Retinal pigment epithelial cell (primary cell): ENCODE results near the gene ACKR3.

Source experiments
- DNase-seq: peaks from one replicate; pipeline ENCODE4 v3.0.0-alpha.2; 2010; ENCODE audit warnings: low read depth
- H3K4me3 ChIP-seq: 2 replicates; pipeline ENCODE4 v1.5.1; 2011; ENCODE audit warnings: mild to moderate bottlenecking, low read length, control low read depth, moderate library complexity
- TF ChIP-seq, protein P1 (sequence below): conservative IDR thresholded peaks from 2 replicates; pipeline ENCODE4 v1.5.1; 2011; ENCODE audit warnings: low read depth, low read length, control low read depth, inconsistent platforms

Gene ACKR3

GRCh38 chr2:236569573-236569973 lies at the start of gene ACKR3:
Gene ACKR3, plus strand, starts transcription at chr2:236569825. Its CDS starts 10,641 bp downstream, at chr2:236580466.
- DNase-seq: no peak
- peak within 1 kb of the TSS; percentile 34 for H3K4me3 ChIP-seq
- TF ChIP-seq, protein P1, sequence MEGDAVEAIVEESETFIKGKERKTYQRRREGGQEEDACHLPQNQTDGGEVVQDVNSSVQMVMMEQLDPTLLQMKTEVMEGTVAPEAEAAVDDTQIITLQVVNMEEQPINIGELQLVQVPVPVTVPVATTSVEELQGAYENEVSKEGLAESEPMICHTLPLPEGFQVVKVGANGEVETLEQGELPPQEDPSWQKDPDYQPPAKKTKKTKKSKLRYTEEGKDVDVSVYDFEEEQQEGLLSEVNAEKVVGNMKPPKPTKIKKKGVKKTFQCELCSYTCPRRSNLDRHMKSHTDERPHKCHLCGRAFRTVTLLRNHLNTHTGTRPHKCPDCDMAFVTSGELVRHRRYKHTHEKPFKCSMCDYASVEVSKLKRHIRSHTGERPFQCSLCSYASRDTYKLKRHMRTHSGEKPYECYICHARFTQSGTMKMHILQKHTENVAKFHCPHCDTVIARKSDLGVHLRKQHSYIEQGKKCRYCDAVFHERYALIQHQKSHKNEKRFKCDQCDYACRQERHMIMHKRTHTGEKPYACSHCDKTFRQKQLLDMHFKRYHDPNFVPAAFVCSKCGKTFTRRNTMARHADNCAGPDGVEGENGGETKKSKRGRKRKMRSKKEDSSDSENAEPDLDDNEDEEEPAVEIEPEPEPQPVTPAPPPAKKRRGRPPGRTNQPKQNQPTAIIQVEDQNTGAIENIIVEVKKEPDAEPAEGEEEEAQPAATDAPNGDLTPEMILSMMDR: peak; percentile 46

- TF ChIP-seq, protein P1: no peak
- H3K4me3 ChIP-seq: no peak overlapping the region
- no peak for DNase-seq
These were observed 48.1 kb upstream of the ACKR3 start for GRCh38 chr2:236521556-236521955.

- no peak for DNase-seq
- no peak overlapping the region for H3K4me3 ChIP-seq
- TF ChIP-seq, protein P1: no peak
These were observed 46.4 kb upstream of the ACKR3 start for GRCh38 chr2:236523249-236523648.

DNA sequence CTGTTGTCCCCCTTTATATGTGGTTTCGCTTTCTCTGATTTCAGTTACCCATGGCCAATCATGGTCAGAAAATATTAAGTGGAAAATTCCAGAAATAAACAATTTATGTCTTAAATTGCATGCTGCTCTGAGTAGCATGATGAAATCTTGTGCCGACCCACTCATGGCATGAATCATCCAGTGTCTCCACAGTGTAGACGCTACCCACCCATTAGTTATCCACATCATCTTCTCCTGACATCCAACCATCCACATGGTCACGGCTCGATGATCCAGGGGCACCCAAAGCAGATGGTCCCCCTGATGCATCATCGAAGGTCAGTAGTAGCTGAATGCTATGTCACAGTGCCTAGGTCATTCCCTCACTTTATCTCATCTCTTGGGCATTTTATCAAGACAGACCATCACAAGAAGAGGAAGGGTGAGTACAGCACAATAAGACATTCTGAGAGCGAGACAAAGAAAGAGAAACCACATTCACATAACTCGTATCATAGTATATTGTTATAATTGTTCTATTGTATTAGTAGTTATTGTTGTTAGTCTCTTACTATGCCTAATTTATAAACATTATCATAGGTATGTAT lies 44.1 kb upstream of the ACKR3 start:
- TF ChIP-seq, protein P1: no peak
- H3K4me3 ChIP-seq: no peak overlapping the region
- DNase-seq: no peak

GRCh38 chr2:236526455-236527158 lies 43.0 kb upstream of the ACKR3 start:
- TF ChIP-seq, protein P1: no peak
- no peak overlapping the region for H3K4me3 ChIP-seq
- no peak for DNase-seq

DNA sequence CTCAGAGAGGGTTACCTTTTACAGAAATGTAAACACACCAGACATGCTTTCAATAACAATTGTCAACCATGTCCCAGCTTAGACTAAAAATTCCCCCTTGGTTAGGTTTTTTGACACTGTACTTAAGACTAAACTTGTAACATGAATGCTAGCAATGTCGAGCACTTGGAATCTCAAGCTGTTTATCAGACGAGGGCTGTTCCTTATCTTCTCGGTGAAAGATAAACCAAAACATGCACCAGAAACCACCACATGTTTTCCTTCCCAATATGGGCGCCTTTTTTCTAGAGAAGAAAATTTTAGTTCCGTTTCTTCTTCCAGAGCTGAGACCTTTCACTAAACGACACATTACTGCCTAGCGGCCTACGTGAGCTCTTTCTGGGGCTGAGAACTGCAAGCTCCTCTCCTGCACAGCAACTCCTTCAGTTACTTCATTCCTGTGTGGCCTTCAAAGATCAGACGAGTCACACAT lies 42.4 kb upstream of the ACKR3 start:
- TF ChIP-seq, protein P1: no peak
- no peak for DNase-seq
- no peak overlapping the region for H3K4me3 ChIP-seq

- DNase-seq: no peak
- no peak overlapping the region for H3K4me3 ChIP-seq
- TF ChIP-seq, protein P1: no peak
These were observed 40.0 kb upstream of the ACKR3 start for GRCh38 chr2:236529606-236530005.
